Measurements from ENCODE around the gene EYA3. TPM values are rescaled to one million over a fixed set of nuclear protein-coding genes. Genes with fewer than 3 reads are reported as not detected.
A peak's percentile ranks its signal among the peaks of the same experiment; 100 is the strongest.

EYA3 gene
- polyA plus RNA-seq, 3 donors, result 51.8 to 56.4 (median 54.6) TPM

- DNase-seq (ENCODE audit: extremely low read depth in 1 of 11, low read depth in 9 of 11, low spot score in 4 of 11), result no peak
These were observed 33.8 kb upstream of the EYA3 start for GRCh38 chr1:28122183-28122582.

GRCh38 chr1:28119556-28119955, 31.1 kb upstream of the EYA3 start:
- DNase-seq (ENCODE audit: extremely low read depth in 1 of 11, low read depth in 9 of 11, low spot score in 4 of 11), result no peak

- DNase-seq (ENCODE audit: extremely low read depth in 1 of 11, low read depth in 9 of 11, low spot score in 4 of 11), result no peak
These were observed 30.4 kb upstream of the EYA3 start for GRCh38 chr1:28118640-28119307.

- no peak for DNase-seq (ENCODE audit: extremely low read depth in 1 of 11, low read depth in 9 of 11, low spot score in 4 of 11)
These were observed 26.9 kb upstream of the EYA3 start for GRCh38 chr1:28115267-28115666.

GRCh38 chr1:28114844-28115243, 26.4 kb upstream of the EYA3 start:
- no peak for DNase-seq (ENCODE audit: extremely low read depth in 1 of 11, low read depth in 9 of 11, low spot score in 4 of 11)

GRCh38 chr1:28113242-28113572, 24.8 kb upstream of the EYA3 start:
- no peak for DNase-seq (ENCODE audit: extremely low read depth in 1 of 11, low read depth in 9 of 11, low spot score in 4 of 11)

- DNase-seq (ENCODE audit: extremely low read depth in 1 of 11, low read depth in 9 of 11, low spot score in 4 of 11), result no peak
These were observed 24.2 kb upstream of the EYA3 start for GRCh38 chr1:28112388-28113241.

- no peak for DNase-seq (ENCODE audit: extremely low read depth in 1 of 11, low read depth in 9 of 11, low spot score in 4 of 11)
These were observed 22.7 kb upstream of the EYA3 start for GRCh38 chr1:28111157-28111556.

- DNase-seq (ENCODE audit: extremely low read depth in 1 of 11, low read depth in 9 of 11, low spot score in 4 of 11), result no peak
These were observed 22.1 kb upstream of the EYA3 start for GRCh38 chr1:28110555-28110954.

GRCh38 chr1:28109639-28110038, 21.2 kb upstream of the EYA3 start:
- DNase-seq (ENCODE audit: extremely low read depth in 1 of 11, low read depth in 9 of 11, low spot score in 4 of 11), result no peak

GRCh38 chr1:28108001-28108400, 19.6 kb upstream of the EYA3 start:
- no peak for DNase-seq (ENCODE audit: extremely low read depth in 1 of 11, low read depth in 9 of 11, low spot score in 4 of 11)

GRCh38 chr1:28104866-28105467, 16.6 kb upstream of the EYA3 start:
- DNase-seq (ENCODE audit: extremely low read depth in 1 of 11, low read depth in 9 of 11, low spot score in 4 of 11), result peak in 1 of 11 donors; percentile 25

- peak in 1 of 11 donors; percentile 32 for DNase-seq (ENCODE audit: extremely low read depth in 1 of 11, low read depth in 9 of 11, low spot score in 4 of 11)
These were observed 13.8 kb upstream of the EYA3 start for GRCh38 chr1:28102189-28102588.

GRCh38 chr1:28099050-28099769, 10.8 kb upstream of the EYA3 start:
- no peak for DNase-seq (ENCODE audit: extremely low read depth in 1 of 11, low read depth in 9 of 11, low spot score in 4 of 11)

GRCh38 chr1:28097100-28097472, 8.7 kb upstream of the EYA3 start:
- no peak for DNase-seq (ENCODE audit: extremely low read depth in 1 of 11, low read depth in 9 of 11, low spot score in 4 of 11)

GRCh38 chr1:28096210-28097099, 8.0 kb upstream of the EYA3 start:
- no peak for DNase-seq (ENCODE audit: extremely low read depth in 1 of 11, low read depth in 9 of 11, low spot score in 4 of 11)

- peak in 1 of 11 donors; percentile 39 for DNase-seq (ENCODE audit: extremely low read depth in 1 of 11, low read depth in 9 of 11, low spot score in 4 of 11)
These were observed 2.8 kb upstream of the EYA3 start for GRCh38 chr1:28091043-28091781.

- no peak for DNase-seq (ENCODE audit: extremely low read depth in 1 of 11, low read depth in 9 of 11, low spot score in 4 of 11)
These were observed 719 bp downstream of the EYA3 start for GRCh38 chr1:28087614-28088167.

Data from renal cortex interstitium (tissue), 11 donors.